Transverse colon (tissue), 4 donors: ENCODE data around the gene STARD4. TPM values are rescaled to one million over a fixed set of nuclear protein-coding genes. Genes with fewer than 3 reads are reported as not detected.

Experiments
- DNase-seq: peaks from one replicate; pipeline ENCODE4 v3.0.0-alpha.2; 2019
- H3K27ac ChIP-seq, 4 donors: fragments of 200-600 bp; sonication (generic); 2 replicates each; pipeline ENCODE4 v1.5.1; 2016 to 2018; ENCODE audit warnings: inconsistent platforms in 4 of 4
- H3K27me3 ChIP-seq: fragments of 200-600 bp; sonication (generic); 2 replicates; pipeline ENCODE4 v1.5.1; 2017; ENCODE audit warnings: inconsistent platforms
- H3K36me3 ChIP-seq, 4 donors: fragments of 200-600 bp; sonication (generic); 2 replicates each; pipeline ENCODE4 v1.5.1; 2017 to 2019; ENCODE audit warnings: inconsistent platforms in 4 of 4
- H3K4me1 ChIP-seq, 4 donors: fragments of 200-600 bp; sonication (generic); 2 replicates each; pipeline ENCODE4 v1.5.1; 2017 to 2020; ENCODE audit warnings: inconsistent platforms in 4 of 4
- H3K4me3 ChIP-seq, 4 donors: fragments of 200-600 bp; sonication (generic); 1 replicate in 1 of 4; 2 replicates in 3 of 4; pipeline versions ENCODE4 v1.5.1 to v1.6.1; 2017 to 2019; ENCODE audit warnings: inconsistent platforms in 4 of 4
- H3K9me3 ChIP-seq, 2 donors: fragments of 200-600 bp; sonication (generic); 2 replicates each; pipeline ENCODE4 v1.5.1; 2017 to 2019; ENCODE audit warnings: inconsistent platforms in 2 of 2
- CTCF ChIP-seq, 5 experiments: fragments of 200-600 bp in 3 of 5; fragments of 450-650 bp in 2 of 5; sonication (generic) in 3 of 5; IDR thresholded peaks; 1 replicate in 2 of 5; 2 replicates in 3 of 5; pipeline ENCODE4 v1.5.1; 2016 to 2017; ENCODE audit warnings: antibody characterized with exemption in 5 of 5, inconsistent platforms in 3 of 5, mild to moderate bottlenecking in 2 of 5, moderate library complexity in 1 of 5
- EP300 ChIP-seq: sonication (generic); formaldehyde crosslinking; IDR thresholded peaks from one replicate; pipeline ENCODE4 v1.6.1; 2017; ENCODE audit warnings: antibody characterized with exemption, low read depth
- POLR2A ChIP-seq: fragments of 450-650 bp; IDR thresholded peaks from one replicate; pipeline ENCODE4 v1.6.1; 2016; ENCODE audit warnings: antibody characterized with exemption, mild to moderate bottlenecking, moderate library complexity
- POLR2AphosphoS5 ChIP-seq, 3 donors: sonication (generic); formaldehyde crosslinking; IDR thresholded peaks; one replicate each; pipeline ENCODE4 v1.6.1; 2016; ENCODE audit warnings: antibody characterized with exemption in 3 of 3
- WGBS, 2 donors: methylation state at CpG; one replicate each; pipeline ENCODE4 v1.1.5; 2018; ENCODE audit warnings: low coverage in 1 of 2; 5-methylcytosine and 5-hydroxymethylcytosine counted together
- in situ Hi-C, 4 donors: fragments of 200-750 bp; cut with MboI; loops; one replicate each; pipeline versions ENCODE4 v1.15.0 to v1.15.1; 2017; ENCODE audit warnings: low sequenced_read_pairs in 3 of 4, low pct_ligation_motif_present in 1 of 4, low pct_unique_long_range_greater_than_20kb in 1 of 4
- intact Hi-C: fragments of 100-400 bp; cut with DNase I; formaldehyde crosslinking; loops from one replicate; pipeline ENCODE4 v1.15.1; 2023; ENCODE audit warnings: low total_unique reads
- total RNA-seq, 4 donors: library from RNA; depleted of rRNA; stranded (reverse); fragments of >200 nt; gene quantifications; one replicate each; pipeline ENCODE4 v1.1.0, GENCODE V29; 2016

The STARD4 gene
- total RNA-seq, 4 donors from 2014 or later = 12.0 to 178 (median 19.3) TPM

- no peak for DNase-seq
- intact Hi-C loops = no loop called here
- Histone ChIP-seq H3K4me3 (peak overlapping the region; percentile 33 to 85 (median 75)), H3K27me3 (no peaks in the 10 kb centered on the region), H3K4me1 (peaks cover 0 to 38% (median 17%) of the 10 kb centered on the region in 4 donors), H3K36me3 (no peaks in the 10 kb centered on the region), H3K27ac (peak overlapping the region; percentile 80 to 93 (median 90)), H3K9me3 (no peaks in the 10 kb centered on the region)
- WGBS, 2 donors = 23 to 27% methylated on average over 6 of the region's 6 CpGs
- TF ChIP-seq POLR2A = no peak
- TF ChIP-seq EP300 = no peak
- no peak for TF ChIP-seq POLR2AphosphoS5 (IDR thresholded peaks at IDR 0.05)
- in situ Hi-C loops = no loop called here
Measured at GRCh38 chr5:111513131-111513520, 791 bp upstream of the STARD4 start.

- in situ Hi-C loops = no loop called here
- Histone ChIP-seq H3K4me1 (peaks cover 0 to 38% (median 17%) of the 10 kb centered on the region in 4 donors), H3K27ac (peak overlapping the region; percentile 80 to 93 (median 90)), H3K27me3 (no peaks in the 10 kb centered on the region), H3K36me3 (no peaks in the 10 kb centered on the region), H3K4me3 (peak overlapping the region; percentile 33 to 85 (median 75)), H3K9me3 (no peaks in the 10 kb centered on the region)
- intact Hi-C loops = no loop called here
- no peak for DNase-seq
- WGBS, 2 donors = 0 to 1% methylated on average over 17 to 22 of the region's 32 CpGs
- TF ChIP-seq CTCF (IDR thresholded peaks at IDR 0.05) (no peak), EP300 (no peak), POLR2A (no peak), POLR2AphosphoS5 (IDR thresholded peaks at IDR 0.05) (no peak)
Measured at GRCh38 chr5:111511831-111512374, 432 bp downstream of the STARD4 start.

- H3K9me3 ChIP-seq = no peaks in the 10 kb centered on the region
- H3K4me1 ChIP-seq = peaks cover 0 to 38% (median 17%) of the 10 kb centered on the region in 4 donors
- TF ChIP-seq POLR2A = no peak
- no peak for TF ChIP-seq POLR2AphosphoS5 (IDR thresholded peaks at IDR 0.05)
- TF ChIP-seq CTCF (IDR thresholded peaks at IDR 0.05) = no peak
- TF ChIP-seq EP300 = no peak
- peak overlapping the region; percentile 80 to 93 (median 90) for H3K27ac ChIP-seq
- intact Hi-C loops (no loop called here), in situ Hi-C loops (no loop called here)
- H3K27me3 ChIP-seq = no peaks in the 10 kb centered on the region
- DNase-seq = no peak
- H3K4me3 ChIP-seq = peak overlapping the region in 3 of 4 donors; percentile 70 to 85 (median 80)
- 5 to 7% methylated on average over 2 of the region's 2 CpGs for WGBS, 2 donors
- H3K36me3 ChIP-seq = no peaks in the 10 kb centered on the region
Measured at GRCh38 chr5:111511174-111511830, 1.0 kb downstream of the STARD4 start.

GRCh38 chr5:111509119-111509518 is 3.2 kb downstream of the STARD4 start:
- Histone ChIP-seq H3K27me3 (no peaks in the 10 kb centered on the region), H3K4me3 (no peak overlapping the region), H3K9me3 (no peaks in the 10 kb centered on the region), H3K27ac (no peak overlapping the region), H3K4me1 (peaks cover 0 to 38% (median 17%) of the 10 kb centered on the region in 4 donors), H3K36me3 (no peaks in the 10 kb centered on the region)
- in situ Hi-C loops (no loop called here), intact Hi-C loops (no loop called here)
- no peak for DNase-seq
- no peak for TF ChIP-seq EP300
- no peak for TF ChIP-seq CTCF (IDR thresholded peaks at IDR 0.05)
- no peak for TF ChIP-seq POLR2A
- TF ChIP-seq POLR2AphosphoS5 (IDR thresholded peaks at IDR 0.05) = no peak
- 54 to 55% methylated on average over 1 of the region's 1 CpG for WGBS, 2 donors
